ENCODE measurements around the gene CCNT1.

DNA sequence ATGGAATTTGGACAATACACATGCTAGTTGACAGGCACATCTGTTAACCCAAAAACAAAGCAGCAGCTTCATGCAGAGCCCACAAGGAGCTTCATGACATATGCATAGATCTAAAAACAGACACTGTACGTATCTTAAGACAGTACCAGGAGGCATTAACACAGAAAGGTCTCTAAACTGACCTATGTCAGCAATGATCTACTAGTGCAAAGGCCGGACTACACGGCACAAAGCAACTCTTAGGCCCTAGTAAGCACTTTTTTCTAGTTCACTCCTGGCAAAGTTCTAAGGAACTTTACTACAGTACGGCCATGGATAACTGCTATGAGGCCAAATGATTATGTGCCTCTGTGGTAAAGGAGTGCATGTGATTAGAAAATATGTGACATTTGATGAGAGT lies 26.1 kb downstream of the CCNT1 start:
- no peak for TF ChIP-seq EZH2 (IDR thresholded peaks at IDR 0.05; ENCODE audit: low read depth)
- TF ChIP-seq, protein P1, sequence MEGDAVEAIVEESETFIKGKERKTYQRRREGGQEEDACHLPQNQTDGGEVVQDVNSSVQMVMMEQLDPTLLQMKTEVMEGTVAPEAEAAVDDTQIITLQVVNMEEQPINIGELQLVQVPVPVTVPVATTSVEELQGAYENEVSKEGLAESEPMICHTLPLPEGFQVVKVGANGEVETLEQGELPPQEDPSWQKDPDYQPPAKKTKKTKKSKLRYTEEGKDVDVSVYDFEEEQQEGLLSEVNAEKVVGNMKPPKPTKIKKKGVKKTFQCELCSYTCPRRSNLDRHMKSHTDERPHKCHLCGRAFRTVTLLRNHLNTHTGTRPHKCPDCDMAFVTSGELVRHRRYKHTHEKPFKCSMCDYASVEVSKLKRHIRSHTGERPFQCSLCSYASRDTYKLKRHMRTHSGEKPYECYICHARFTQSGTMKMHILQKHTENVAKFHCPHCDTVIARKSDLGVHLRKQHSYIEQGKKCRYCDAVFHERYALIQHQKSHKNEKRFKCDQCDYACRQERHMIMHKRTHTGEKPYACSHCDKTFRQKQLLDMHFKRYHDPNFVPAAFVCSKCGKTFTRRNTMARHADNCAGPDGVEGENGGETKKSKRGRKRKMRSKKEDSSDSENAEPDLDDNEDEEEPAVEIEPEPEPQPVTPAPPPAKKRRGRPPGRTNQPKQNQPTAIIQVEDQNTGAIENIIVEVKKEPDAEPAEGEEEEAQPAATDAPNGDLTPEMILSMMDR (conservative IDR thresholded peaks at IDR 0.05) = no peak
